Measurements from ENCODE around the gene ZSCAN9. TPM values are rescaled to one million over a fixed set of nuclear protein-coding genes. Genes with fewer than 3 reads are reported as not detected.
A peak's percentile ranks its signal among the peaks of the same experiment; 100 is the strongest.

The ZSCAN9 gene
- total and polyA plus RNA-seq, 3 donors from 2014 or later, result 36.5 to 39.6 (median 38.2) TPM

- no peak for TF ChIP-seq POLR2A (IDR thresholded peaks at IDR 0.05)
- no peak for TF ChIP-seq CTCF (IDR thresholded peaks at IDR 0.05)
- no peaks in the 10 kb centered on the region for H3K4me1 ChIP-seq
- WGBS, 2 donors, result 8 to 9% methylated on average over 21 of the region's 21 CpGs
- intact Hi-C loops (cut with DNase I; ENCODE audit: low total_unique reads), result no loop called here
- no peaks in the 10 kb centered on the region for H3K36me3 ChIP-seq (ENCODE audit: low read depth, missing control alignments)
- no peak overlapping the region for H3K27ac ChIP-seq
- DNase-seq, result no peak
- H3K9me3 ChIP-seq, result no peaks in the 10 kb centered on the region
- no peak overlapping the region for H3K4me3 ChIP-seq
- no peaks in the 10 kb centered on the region for H3K27me3 ChIP-seq
These were observed 12.4 kb upstream of the ZSCAN9 start for GRCh38 chr6:28212510-28213212.

DNA sequence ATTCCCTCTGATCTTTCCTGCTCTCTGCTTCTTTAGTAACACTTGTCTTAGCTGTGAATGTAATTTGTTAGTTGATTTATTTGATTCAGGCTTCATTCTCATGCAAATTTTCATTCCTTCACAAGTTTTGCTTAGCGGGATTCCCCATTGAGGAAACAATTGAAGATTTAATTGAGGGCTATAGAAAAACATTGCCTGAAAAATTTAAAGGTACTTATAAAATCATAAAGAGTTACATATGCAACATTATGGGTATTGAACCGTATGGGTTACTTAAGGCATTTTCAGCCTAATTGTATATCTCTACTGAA is 11.9 kb upstream of the ZSCAN9 start:
- intact Hi-C loops (cut with DNase I; ENCODE audit: low total_unique reads), result no loop called here
- H3K4me1 ChIP-seq, result peaks cover 4% of the 10 kb centered on the region
- TF ChIP-seq CTCF (IDR thresholded peaks at IDR 0.05) (no peak), POLR2A (IDR thresholded peaks at IDR 0.05) (no peak)
- 33 to 38% methylated on average over 2 of the region's 2 CpGs for WGBS, 2 donors
- DNase-seq, result no peak
- no peaks in the 10 kb centered on the region for H3K9me3 ChIP-seq
- no peaks in the 10 kb centered on the region for H3K36me3 ChIP-seq (ENCODE audit: low read depth, missing control alignments)
- H3K27me3 ChIP-seq, result no peaks in the 10 kb centered on the region
- H3K27ac ChIP-seq, result no peak overlapping the region
- H3K4me3 ChIP-seq, result no peak overlapping the region

GRCh38 chr6:28215425-28215824 is 9.7 kb upstream of the ZSCAN9 start:
- Histone ChIP-seq H3K4me1 (peaks cover 7% of the 10 kb centered on the region), H3K36me3 (ENCODE audit: low read depth, missing control alignments) (no peaks in the 10 kb centered on the region), H3K4me3 (no peak overlapping the region), H3K27ac (no peak overlapping the region), H3K9me3 (no peaks in the 10 kb centered on the region), H3K27me3 (no peaks in the 10 kb centered on the region)
- DNase-seq, result no peak
- intact Hi-C loops (cut with DNase I; ENCODE audit: low total_unique reads), result no loop called here
- TF ChIP-seq POLR2A (IDR thresholded peaks at IDR 0.05), result no peak
- no peak for TF ChIP-seq CTCF (IDR thresholded peaks at IDR 0.05)
- WGBS, 2 donors, result 52 to 55% methylated on average over 8 of the region's 8 CpGs

GRCh38 chr6:28217890-28218289 is 7.2 kb upstream of the ZSCAN9 start:
- Histone ChIP-seq H3K4me1 (peaks cover 7% of the 10 kb centered on the region), H3K36me3 (ENCODE audit: low read depth, missing control alignments) (no peaks in the 10 kb centered on the region), H3K4me3 (peak overlapping the region in 1 of 2 donors; percentile 72), H3K27me3 (no peaks in the 10 kb centered on the region), H3K27ac (no peak overlapping the region), H3K9me3 (no peaks in the 10 kb centered on the region)
- 73 to 84% methylated on average over 11 to 12 of the region's 12 CpGs for WGBS, 2 donors
- no peak for DNase-seq
- TF ChIP-seq CTCF (IDR thresholded peaks at IDR 0.05), result no peak
- no peak for TF ChIP-seq POLR2A (IDR thresholded peaks at IDR 0.05)
- intact Hi-C loops (cut with DNase I; ENCODE audit: low total_unique reads), result no loop called here

Measured in testis (tissue), 3 donors.